COR-L47 (cell line): ENCODE results near the gene FN3K.
A peak's percentile ranks its signal among the peaks of the same experiment; 100 is the strongest.
"Not testable (repeated sequence)": the region's sequence is repeated elsewhere in the genome, so short reads cannot be mapped to it uniquely, and the experiment has no call there.

ENCODE experiments used
- DNase-seq: peaks from one replicate; lab custom pipeline; 2025; lab: John Stamatoyannopoulos, UW

Gene FN3K

DNA sequence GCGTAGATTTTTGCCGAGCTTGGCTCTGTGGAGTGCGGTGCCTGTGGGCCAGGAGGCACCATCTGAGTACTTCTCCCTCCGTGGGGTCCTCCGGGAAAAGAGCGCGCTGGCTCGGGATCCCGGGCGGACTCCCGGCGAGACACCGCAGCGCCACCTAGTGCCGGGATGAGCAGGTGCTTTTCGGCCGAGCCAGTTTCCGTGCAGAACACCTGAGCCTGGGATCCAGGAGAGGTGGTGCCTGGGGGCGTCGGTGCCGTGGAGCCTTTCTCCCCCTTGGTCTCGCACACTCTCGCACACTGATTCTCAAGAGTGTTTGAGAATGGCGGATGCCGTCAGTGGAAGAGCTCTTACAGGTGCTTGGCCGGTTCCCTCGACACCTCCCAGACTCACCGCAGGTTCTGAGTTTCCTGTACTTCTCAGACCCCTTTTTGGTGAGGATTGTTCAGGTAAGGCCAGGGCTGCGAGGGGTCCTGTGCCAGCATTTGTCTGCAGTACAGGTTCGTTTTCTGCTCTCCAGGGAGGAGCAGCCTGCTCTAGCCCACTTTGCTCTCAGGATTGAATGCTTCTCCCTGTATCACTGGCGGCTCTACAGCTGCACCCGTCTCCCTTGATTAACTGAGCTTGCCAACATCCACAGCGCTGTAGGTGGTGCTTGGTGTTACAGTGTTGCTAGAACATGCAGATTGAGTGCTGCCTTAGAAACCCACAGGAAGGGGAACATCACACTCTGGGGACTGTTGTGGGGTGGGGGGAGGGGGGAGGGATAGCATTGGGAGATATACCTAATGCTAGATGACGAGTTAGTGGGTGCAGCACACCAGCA is 39.8 kb downstream of the FN3K start:
- peak; percentile 34 for DNase-seq

DNA sequence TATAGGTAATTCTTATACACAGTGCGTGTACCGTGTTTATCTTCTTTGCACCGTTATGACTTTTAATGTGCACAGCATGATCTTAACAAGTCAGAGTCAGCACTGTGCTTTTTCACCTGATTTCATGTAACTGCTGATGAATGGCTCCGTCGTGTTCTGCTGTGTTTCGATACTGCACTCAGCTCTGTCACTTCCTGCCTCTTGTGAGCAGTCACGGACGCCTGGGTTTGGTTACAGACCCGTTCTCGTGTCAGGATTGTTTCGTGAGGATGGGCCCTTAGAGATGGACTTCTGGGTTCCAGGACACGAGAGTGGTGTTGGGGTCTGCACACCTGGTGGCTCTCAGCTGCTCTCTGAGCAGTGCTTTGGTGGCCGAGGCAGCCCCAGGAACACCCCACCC is 41.0 kb downstream of the FN3K start:
- no peak for DNase-seq

DNA sequence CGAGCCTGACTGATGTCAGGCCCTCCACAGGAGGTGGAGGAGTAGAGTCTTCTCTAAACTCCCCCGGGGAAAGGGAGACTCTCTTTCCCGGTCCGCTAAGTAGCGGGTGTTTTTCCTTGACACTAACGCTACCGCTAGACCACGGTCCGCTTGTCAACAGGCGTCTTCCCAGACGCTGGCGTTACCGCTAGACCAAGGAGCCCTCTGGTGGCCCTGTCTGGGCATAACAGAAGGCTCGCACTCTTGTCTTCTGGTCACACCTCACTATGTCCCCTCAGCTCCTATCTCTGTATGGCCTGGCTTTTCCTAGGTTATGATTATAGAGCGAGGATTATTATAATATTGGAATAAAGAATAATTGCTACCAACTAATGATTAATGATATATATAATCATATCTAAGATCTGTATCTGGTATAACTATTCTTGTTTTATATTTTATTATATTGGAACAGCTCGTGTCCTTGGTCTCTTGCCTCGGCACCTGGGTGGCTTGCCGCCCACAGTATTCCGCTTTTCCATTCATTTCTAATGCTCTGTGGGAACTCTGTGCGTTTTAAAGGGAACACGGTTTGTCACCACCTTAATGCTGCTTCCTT is 42.5 kb downstream of the FN3K start:
- not testable (repeated sequence) for DNase-seq

DNA sequence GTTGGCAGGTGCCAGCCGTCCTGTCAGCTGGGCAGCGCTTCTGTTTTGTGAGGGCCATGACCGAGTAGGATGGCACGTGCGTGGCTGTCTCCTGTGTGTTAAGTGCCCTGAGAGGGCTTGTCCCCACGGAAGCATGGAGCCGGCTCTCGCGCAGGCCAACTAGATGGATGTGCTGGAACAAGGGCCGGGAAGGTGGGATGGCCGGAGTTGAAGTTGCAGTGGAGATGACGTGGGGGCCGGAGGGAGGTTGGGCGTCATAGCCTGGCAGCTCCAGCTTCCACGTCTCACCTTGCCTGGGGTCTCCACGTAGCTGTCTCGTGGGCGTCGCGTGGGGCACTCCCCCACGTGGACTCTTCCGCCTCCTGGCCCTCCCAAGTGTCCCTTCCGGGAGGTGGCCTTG is 44.1 kb downstream of the FN3K start:
- DNase-seq, result no peak

DNA sequence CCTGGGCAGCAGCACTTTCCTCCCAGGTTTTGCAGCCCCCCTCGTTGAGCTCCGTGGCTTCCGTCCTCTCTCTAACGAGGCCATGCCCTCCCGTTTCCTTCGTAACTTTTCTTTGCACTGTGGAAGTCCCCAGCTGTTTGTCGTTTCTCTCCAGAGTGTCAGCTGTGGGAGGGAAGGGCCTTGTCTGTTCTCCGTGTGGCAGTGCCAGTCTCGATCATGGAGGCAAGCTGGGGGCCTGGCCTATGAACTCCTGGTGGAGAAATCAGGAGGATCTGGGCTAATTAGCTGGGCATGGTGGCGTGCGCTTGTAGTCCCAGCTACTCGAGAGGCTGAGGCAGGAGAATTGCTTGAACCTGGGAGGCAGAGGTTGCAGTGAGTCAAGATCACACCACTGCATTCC is 44.8 kb downstream of the FN3K start:
- DNase-seq, result no peak

DNA sequence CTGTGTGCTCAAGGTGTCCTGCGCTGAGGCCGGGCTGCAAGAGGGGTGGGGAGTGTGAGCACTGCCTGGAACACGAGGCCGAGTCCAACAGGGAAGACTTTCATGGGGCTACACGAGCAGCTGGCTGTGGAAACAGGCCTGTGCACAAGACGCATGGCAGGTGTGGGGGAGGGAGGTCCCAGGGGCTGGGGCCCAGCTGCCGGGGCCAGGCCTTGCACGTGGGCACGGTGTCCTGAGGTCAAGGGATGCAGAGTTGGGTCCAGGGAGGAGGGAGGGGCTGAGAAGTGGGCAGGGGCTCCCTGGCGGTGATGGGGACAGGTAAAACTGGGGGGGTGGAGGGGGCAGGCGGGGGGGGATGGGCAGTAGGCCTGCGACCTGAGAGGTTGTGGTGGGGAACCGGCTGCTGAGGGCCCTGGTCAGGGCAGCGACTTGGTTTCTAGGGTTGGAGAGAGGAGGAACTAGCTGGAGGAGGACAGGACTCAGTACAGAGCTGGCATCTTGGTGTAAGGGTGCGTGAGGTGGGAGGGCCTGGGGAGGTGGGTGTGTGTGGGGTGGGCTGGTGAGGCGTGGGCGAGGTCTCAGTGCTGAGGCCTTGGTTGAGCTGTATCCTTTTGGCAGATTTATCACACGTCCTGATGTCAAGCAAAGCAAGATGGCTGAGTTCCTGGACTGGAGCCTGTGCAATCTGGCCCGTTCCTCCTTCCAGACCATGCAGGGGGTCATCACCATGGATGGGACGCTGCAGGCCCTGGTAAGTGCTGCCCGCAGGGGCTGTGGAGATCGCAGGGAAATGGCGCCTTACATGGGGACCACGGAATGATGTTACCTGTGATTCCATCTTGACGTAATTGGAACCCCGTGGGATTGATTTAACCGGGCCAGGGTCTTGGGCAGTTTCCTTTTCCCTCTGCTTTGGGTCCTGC is 45.8 kb downstream of the FN3K start:
- no peak for DNase-seq

DNA sequence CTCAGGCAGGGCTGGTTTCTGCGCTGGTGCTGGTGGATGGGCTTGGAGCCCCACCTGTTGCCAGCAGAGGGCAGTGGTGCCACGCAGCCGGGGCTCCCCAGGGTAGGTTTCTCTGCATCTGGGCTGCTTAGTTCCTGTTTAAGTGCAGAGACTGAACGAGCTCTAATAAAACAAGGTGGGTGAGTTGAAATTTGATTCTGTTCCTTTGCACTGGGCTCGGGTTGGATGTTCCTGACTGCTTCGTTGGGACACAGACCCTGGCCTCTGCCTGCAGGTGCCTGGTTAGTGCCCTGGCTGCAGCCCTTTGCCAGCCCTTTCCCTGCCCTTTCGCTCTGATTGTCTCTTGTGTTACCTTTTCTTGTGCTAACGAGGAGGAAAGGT is 46.5 kb downstream of the FN3K start:
- DNase-seq, result peak; percentile 28

DNA sequence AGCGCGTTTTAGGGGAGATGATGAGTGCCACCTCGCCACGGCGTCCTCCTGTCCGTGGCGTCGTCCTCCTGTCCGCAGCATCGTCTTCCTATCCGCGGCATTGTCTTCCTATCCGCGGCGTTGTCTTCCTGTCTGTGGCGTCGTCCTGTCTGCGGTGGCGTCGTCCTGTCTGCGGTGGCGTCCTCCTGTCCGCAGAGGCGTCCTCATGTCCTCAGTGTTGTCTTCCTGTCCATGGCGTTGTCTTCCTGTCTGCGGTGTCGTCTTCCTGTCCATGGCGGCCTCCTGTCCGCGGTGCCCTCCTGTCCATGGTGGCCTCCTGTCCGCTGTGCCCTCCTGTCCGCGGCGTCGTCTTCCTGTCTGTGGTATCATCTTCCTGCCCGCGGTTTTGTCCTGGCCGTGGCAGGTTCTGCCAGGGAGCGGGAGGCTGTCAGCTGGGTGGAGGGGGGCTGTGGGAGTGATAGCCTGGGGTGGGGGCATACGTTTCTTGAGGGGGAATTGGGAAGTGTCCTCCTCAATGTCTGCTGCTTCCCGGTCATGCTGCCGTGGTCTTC is 47.3 kb downstream of the FN3K start:
- DNase-seq, result no peak

DNA sequence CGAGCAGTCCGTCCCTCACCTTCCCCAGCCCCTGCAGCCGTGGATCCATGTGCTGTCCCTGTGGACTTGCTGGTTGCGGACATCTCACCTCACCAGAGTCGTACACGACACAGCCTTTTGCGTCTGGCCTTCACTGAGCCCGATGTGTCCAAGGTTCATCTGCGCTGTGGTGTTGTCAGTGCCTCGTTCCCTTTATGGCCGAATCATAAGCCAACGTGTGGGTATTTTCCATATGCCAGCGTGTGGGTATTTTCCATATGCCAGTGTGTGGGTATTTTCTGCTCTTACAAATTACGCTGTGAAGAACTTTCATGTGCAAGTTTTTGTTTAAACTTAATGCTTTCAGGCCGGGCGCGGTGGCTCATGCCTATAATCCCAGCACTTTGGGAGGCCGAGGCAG is 48.1 kb downstream of the FN3K start:
- no peak for DNase-seq

DNA sequence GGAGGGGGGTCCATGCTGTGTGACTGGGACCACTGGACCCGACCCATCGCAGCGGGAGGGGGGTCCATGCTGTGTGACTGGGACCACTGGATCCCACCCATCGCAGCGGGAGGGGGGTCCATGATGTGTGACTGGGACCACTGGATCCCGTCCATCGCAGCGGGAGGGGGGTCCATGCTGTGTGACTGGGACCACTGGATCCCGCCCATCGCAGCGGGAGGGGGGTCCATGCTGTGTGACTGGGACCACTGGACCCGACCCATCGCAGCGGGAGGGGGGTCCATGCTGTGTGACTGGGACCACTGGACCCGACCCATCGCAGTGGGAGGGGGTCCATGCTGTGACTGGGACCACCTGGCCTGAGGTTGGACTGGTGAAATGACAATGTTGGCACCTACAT is 50.2 kb downstream of the FN3K start:
- not testable (repeated sequence) for DNase-seq

DNA sequence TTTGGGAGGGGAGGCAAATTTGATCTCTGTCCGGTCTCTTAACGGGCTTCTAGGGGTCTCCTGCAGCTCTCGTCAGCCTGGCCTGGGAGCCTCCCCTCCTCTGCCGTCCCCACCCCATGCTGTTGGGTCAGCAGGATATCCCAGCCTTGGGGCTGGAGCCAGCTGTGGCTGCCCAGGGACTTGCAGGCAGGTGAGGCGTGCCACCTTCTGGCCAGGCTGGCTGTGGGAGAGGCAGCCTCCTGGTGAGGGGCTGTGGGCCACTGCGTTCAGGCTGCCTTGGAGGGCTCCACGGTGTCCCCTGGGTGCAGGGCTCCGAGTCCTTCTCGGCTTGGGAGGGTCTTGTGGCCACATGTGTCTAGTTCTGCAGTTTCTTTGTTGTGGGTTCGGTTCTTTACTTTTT is 51.0 kb downstream of the FN3K start:
- DNase-seq, result no peak

DNA sequence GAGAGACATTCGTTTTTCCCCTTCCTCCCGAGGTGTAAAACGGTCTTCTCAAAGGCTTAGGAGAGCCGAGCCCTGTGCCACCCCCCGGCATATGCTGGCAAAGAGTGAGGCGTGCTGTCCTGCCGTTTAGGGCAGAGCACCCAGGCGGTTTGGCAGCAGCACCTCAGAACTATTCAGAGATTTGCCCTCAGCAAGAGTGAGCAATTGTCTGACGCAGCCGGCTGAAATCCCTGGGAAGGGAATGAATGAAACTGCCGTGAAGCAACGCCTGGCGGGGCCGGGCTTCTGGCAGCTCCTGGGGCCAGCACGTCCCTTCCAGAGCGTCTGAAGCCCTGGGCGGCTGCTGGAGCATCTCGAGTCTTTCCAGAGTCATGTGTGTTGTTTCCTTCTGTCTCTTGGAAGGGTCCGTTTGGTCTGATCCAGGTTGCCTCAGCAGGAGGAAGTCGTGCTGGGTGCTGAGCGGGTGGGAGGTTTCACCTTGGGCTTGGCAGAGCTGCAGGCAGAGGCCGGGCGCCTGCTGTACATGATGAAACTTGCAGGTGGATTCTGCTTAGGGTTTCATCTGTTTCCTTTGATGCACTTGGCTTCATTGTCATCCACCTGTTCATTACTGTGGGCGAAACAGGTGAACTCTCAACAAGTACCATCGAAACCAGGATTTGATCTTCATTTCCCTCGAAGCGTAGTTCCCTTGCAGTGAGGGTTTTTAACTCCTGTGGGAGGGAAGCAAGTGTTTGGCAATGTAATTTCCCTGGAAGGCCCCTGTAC is 51.9 kb downstream of the FN3K start:
- no peak for DNase-seq

DNA sequence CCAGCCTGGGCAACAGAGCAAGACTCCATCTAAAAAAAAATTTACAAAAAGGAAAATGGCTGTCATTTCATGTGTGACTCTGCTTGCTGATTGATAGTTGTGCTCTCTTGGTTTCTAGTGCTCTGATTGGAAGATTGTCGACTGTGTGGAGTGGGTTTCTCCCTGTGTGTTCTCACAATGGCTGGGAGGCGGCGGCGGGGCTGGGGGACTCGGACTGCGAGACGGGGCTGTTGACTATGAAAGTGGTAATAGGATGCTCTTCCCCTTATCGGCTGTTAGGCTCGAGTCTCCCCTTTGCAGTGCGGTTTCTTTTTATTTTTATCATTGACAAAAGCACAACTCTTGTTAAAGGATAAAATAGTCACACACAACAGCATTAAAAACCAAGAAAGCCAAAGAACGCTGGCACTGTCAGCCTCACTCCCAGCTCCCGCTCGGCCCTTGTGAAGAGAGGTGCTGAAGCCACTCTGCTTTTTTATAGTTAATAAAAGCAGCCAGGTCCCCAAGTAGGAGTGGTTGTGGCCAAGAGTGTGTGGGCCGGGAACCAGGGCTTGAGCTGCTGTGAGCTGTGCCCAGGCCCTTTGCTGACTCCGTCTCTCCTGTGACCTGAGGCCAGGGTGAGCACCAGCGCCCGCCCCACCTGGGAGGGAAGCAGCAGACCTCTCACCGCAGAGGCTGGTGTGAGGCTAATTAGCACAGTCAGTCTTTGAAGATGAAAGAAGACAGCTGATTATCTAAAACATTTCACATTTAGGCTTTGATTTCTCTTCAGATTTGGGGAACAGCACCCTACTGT is 53.0 kb downstream of the FN3K start:
- no peak for DNase-seq

DNA sequence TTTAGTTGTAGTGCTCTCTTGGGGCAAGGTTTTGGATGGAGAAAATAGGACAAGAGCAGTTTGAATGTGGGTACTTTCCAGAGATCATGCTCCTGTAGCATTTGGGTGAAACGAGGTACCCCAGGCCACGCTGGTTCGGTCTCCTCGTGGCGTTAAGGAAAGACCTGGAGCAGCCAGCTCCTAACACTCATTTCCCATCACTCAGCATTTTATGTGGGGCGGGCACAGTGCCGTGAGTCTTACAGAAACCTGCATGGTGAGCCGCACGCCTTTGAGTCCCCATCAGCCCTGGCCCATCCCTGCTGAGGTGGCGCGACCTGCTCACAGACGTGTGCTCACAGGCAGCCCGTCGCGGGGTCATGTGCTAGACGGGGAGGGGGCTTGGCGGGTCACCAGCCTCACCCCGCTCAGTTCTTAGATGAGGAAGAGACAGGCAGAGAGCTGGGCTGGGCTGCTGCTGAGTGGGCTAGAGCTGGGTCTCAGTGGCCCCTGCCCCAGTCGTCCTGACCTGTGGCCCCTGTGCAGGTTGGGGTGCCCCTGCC is 53.7 kb downstream of the FN3K start:
- no peak for DNase-seq

DNA sequence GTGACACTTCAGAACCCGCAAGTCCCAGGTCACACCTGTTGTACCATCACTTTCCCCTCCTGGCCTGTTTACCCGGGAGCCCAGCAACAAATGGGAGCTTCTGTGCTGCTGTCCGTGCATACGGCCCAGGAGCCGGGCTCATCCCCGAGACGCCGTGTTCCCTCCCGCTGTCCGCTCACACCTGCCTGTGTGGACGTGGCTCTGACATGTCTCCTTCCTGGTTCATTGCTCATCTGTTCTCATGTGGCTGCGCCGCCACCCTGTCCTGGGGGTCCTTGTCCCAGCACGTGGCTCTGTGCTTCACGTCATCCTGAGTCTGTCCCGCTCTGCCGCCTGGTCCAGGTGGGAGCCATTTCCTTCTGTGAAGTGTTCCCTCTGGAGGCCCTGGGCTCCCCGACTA is 54.4 kb downstream of the FN3K start:
- no peak for DNase-seq

DNA sequence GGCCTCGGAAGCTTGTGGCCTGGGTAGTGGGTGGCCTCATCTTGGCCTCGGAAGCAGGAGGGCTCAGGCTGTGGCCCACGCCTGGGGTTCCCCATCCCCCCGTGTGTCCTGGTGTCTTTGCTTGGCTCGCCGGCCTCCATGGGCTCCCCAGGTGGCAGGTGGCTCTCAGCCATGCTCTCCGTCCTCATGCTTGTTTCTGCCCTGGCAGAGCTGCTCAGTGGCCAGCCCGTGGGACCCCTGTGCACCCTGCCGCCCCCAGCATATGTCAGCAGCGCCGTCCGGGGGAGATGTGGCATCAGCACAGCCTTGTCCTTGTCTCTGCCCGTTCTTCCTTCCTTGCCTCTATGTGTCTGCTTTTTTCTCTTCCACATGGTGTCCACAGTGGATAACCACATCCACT is 55.0 kb downstream of the FN3K start:
- DNase-seq, result no peak

DNA sequence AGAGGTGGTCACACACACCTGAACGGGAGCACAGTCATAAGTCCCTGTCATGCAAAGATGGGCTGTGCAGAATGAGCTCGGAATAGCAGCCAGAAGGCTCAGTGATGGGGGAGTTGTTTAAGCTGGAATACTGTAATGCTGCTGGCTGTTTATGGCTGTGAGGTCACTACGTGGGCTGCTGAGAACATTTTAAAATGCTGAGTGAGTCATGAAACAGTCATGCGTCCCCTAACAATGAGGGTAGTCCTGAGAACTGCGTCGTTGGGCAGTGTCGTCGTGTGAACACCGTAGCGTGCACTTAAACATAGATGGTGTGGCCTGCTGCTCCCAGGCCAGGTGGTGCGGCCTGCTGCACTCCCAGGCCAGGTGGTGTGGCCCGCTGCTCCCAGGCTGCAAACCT is 56.1 kb downstream of the FN3K start:
- no peak for DNase-seq

DNA sequence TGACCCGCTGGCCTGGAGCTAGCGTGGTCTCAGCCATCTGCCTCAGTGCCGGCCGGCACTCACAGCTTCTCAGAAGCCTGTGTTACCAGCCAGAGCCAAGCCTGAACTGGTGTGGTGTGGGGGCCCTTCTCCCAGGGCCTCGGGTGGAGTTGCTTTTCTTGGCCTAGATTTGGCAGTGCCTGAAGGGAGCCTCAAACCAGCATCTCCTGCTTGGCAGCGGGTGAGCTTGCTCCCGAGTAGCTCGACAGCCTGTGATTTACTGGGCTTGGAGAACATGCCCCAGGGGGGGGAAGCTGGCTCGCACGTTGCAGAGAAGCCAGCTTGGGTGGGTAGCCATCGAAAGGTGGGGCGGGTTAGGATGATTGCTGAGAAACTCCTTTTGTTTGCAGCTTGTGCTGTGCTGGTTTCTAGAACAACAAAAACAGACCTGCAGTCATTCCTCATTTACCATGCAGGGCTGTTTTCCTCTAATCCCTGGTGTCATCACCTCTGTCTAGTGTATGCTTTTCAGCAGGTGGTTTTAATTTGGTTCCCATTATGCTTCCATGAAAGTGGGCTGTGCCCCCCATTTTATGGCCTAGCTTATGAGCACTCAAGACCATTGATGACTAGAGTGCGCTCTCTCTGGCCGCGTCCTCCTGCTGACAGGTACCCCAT is 58.7 kb downstream of the FN3K start:
- DNase-seq, result no peak

DNA sequence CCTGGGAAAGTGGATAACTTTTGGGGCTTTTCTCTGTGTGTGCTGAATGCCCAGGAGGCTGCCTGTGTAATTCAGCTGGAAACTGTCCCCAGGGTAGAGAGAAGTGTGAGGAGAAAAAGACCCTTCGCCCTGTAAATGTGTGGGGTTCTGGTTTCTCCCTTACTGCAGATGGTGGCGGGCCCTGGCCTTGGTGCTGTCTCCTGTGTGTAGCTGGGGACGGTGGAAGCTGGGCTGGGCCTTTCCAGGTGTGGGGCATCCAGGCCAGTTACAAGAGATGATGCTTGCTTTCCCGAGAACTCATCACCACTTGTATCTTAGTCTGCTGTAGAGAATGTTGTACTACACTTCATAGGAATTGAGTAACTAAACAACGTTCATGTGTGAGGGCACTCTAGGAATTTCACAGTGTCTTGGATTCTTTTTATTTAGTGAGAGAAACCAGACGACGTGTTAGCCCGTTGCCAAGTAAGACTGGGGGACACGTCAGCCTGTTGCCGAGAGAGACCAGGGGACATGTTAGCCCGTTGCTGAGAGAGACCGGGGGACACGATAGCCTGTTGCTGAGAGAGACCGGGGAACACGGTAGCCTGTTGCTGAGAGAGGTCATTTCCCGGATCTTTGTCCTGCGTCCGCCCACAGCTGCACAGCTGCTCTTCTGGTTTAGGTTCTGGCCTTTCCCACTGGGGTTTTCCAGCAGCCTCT is 59.5 kb downstream of the FN3K start:
- DNase-seq, result no peak

DNA sequence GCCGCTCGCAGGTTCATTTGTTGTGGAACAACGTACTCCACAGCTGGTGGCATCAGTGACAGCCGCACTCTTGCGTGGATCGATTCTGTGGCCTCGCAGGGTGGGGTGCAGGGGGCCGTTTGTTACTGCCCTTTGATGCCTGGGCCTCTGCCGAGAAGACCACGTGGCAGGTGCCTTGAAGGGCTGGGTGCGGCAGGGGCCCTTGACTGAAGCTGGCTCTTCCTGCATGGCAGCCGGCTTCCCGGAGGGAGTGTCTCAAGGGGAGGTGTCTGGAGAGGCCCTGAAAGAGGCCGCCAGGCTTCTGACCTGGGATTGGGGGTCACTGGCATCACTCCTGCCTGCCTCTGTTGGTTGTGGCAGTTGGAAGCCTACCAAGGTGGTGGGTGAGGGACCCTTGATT is 60.2 kb downstream of the FN3K start:
- no peak for DNase-seq
